HepG2 (cell line): Measurements from ENCODE around the gene KRT3.

Experiments
- HIVEP1 ChIP-seq: sonication (generic); formaldehyde crosslinking; IDR thresholded peaks from 2 replicates; pipeline ENCODE4 v1.4.0; 2020; ENCODE audit warnings: mild to moderate bottlenecking, missing genetic modification reagents
- TF ChIP-seq, protein P1 (sequence below): sonication (generic); formaldehyde crosslinking; IDR thresholded peaks from 2 replicates; pipeline ENCODE4 v1.4.0; 2020; ENCODE audit warnings: missing genetic modification reagents, borderline replicate concordance
- TF ChIP-seq, protein P2 (sequence below): sonication (generic); formaldehyde crosslinking; IDR thresholded peaks from 2 replicates; pipeline ENCODE4 v1.5.0; 2020; ENCODE audit warnings: mild to moderate bottlenecking, missing genetic modification reagents, moderate library complexity

GRCh38 chr12:52831251-52831650, 35.3 kb upstream of the KRT3 start:
- TF ChIP-seq, protein P1, sequence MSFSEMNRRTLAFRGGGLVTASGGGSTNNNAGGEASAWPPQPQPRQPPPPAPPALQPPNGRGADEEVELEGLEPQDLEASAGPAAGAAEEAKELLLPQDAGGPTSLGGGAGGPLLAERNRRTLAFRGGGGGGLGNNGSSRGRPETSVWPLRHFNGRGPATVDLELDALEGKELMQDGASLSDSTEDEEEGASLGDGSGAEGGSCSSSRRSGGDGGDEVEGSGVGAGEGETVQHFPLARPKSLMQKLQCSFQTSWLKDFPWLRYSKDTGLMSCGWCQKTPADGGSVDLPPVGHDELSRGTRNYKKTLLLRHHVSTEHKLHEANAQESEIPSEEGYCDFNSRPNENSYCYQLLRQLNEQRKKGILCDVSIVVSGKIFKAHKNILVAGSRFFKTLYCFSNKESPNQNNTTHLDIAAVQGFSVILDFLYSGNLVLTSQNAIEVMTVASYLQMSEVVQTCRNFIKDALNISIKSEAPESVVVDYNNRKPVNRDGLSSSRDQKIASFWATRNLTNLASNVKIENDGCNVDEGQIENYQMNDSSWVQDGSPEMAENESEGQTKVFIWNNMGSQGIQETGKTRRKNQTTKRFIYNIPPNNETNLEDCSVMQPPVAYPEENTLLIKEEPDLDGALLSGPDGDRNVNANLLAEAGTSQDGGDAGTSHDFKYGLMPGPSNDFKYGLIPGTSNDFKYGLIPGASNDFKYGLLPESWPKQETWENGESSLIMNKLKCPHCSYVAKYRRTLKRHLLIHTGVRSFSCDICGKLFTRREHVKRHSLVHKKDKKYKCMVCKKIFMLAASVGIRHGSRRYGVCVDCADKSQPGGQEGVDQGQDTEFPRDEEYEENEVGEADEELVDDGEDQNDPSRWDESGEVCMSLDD: no peak
- TF ChIP-seq, protein P2, sequence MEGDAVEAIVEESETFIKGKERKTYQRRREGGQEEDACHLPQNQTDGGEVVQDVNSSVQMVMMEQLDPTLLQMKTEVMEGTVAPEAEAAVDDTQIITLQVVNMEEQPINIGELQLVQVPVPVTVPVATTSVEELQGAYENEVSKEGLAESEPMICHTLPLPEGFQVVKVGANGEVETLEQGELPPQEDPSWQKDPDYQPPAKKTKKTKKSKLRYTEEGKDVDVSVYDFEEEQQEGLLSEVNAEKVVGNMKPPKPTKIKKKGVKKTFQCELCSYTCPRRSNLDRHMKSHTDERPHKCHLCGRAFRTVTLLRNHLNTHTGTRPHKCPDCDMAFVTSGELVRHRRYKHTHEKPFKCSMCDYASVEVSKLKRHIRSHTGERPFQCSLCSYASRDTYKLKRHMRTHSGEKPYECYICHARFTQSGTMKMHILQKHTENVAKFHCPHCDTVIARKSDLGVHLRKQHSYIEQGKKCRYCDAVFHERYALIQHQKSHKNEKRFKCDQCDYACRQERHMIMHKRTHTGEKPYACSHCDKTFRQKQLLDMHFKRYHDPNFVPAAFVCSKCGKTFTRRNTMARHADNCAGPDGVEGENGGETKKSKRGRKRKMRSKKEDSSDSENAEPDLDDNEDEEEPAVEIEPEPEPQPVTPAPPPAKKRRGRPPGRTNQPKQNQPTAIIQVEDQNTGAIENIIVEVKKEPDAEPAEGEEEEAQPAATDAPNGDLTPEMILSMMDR (CRISPR knock-in tag): no peak
- no peak for TF ChIP-seq HIVEP1 (CRISPR knock-in tag)
